ENCODE results near the gene SYNPO2L. TPM values are rescaled to one million over a fixed set of nuclear protein-coding genes. Genes with fewer than 3 reads are reported as not detected.
"Not testable (repeated sequence)": the region's sequence is repeated elsewhere in the genome, so short reads cannot be mapped to it uniquely, and the experiment has no call there.

SYNPO2L gene, protein sequence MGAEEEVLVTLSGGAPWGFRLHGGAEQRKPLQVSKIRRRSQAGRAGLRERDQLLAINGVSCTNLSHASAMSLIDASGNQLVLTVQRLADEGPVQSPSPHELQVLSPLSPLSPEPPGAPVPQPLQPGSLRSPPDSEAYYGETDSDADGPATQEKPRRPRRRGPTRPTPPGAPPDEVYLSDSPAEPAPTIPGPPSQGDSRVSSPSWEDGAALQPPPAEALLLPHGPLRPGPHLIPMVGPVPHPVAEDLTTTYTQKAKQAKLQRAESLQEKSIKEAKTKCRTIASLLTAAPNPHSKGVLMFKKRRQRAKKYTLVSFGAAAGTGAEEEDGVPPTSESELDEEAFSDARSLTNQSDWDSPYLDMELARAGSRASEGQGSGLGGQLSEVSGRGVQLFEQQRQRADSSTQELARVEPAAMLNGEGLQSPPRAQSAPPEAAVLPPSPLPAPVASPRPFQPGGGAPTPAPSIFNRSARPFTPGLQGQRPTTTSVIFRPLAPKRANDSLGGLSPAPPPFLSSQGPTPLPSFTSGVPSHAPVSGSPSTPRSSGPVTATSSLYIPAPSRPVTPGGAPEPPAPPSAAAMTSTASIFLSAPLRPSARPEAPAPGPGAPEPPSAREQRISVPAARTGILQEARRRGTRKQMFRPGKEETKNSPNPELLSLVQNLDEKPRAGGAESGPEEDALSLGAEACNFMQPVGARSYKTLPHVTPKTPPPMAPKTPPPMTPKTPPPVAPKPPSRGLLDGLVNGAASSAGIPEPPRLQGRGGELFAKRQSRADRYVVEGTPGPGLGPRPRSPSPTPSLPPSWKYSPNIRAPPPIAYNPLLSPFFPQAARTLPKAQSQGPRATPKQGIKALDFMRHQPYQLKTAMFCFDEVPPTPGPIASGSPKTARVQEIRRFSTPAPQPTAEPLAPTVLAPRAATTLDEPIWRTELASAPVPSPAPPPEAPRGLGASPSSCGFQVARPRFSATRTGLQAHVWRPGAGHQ
- not detected in 2 replicates for total RNA-seq

DNA sequence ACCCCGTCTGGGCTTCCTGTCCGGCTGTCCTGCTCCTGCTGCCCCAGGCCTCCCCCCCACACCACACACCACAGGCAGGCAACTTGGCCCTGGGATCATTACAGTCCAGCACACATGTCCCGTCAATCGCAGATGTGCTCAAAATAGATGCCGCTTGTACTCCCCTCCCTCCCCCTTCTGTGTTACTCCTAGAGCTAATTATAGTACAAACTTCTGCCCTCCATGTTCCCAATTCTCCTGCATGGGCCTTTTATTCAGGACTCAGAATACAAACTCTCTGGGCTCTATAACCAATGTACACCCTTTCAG, at the start of gene SYNPO2L:
SYNPO2L (minus strand) TSS at position 40 of the 309 bp plus-strand sequence. CDS start 107 bp downstream, outside the sequence.
- no peaks in the 10 kb centered on the region for H3K36me3 ChIP-seq (ENCODE audit: control insufficient read depth, insufficient read depth, low read length)
- TF ChIP-seq, protein P1, sequence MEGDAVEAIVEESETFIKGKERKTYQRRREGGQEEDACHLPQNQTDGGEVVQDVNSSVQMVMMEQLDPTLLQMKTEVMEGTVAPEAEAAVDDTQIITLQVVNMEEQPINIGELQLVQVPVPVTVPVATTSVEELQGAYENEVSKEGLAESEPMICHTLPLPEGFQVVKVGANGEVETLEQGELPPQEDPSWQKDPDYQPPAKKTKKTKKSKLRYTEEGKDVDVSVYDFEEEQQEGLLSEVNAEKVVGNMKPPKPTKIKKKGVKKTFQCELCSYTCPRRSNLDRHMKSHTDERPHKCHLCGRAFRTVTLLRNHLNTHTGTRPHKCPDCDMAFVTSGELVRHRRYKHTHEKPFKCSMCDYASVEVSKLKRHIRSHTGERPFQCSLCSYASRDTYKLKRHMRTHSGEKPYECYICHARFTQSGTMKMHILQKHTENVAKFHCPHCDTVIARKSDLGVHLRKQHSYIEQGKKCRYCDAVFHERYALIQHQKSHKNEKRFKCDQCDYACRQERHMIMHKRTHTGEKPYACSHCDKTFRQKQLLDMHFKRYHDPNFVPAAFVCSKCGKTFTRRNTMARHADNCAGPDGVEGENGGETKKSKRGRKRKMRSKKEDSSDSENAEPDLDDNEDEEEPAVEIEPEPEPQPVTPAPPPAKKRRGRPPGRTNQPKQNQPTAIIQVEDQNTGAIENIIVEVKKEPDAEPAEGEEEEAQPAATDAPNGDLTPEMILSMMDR (IDR thresholded peaks at IDR 0.05; ENCODE audit: insufficient read depth, low read length, poor library complexity, severe bottlenecking), result no peak
- no peak within 1 kb of the TSS for H3K4me3 ChIP-seq (ENCODE audit: low read depth, low read length)
- H3K27me3 ChIP-seq (ENCODE audit: control insufficient read depth, insufficient read depth, low read length), result no peaks in the 10 kb centered on the region
- DNase-seq (ENCODE audit: low read depth), result no peak

DNA sequence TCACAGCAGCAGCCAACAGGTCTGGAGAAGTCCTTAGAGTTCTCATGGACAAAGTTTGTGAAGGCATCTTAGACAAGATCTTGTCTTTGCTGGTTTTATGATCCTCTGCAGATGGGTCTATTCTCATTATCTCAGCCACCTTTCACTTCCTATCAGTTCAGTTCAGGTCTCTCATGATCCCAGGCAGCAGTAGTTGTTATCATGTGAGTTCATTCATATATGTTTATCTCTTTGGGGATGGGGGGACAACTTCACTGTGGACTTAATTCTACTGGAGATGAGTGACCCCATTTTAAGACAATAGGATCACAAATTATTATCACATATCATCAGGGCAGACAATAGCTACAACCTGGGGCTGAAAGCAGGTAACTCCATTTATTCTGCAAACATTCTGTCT, 48.1 kb upstream of the SYNPO2L start:
- DNase-seq (ENCODE audit: low read depth); H3K27me3 ChIP-seq (ENCODE audit: control insufficient read depth, insufficient read depth, low read length); H3K4me3 ChIP-seq (ENCODE audit: low read depth, low read length); H3K36me3 ChIP-seq (ENCODE audit: control insufficient read depth, insufficient read depth, low read length): not testable (repeated sequence)

DNA sequence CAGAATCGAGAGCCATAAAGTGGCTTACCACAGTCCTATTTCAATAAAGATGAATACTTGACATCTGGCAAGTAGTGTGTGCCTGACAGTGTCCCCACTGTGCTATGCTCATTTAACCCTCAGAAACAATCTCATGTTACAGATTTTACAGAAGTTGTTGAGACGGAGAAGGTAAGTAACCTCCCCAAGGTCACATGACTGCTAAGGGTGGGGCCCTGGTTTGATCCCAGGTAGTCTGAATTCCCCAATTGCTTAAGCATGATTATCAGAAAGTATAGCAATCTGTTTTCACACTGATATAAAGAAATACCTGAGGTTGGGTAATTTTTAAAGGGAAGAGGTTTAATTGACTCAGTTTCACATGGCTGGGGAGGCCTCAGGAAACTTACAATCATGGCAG, 43.0 kb upstream of the SYNPO2L start:
- not testable (repeated sequence) for H3K27me3 ChIP-seq (ENCODE audit: control insufficient read depth, insufficient read depth, low read length); H3K4me3 ChIP-seq (ENCODE audit: low read depth, low read length); DNase-seq (ENCODE audit: low read depth); H3K36me3 ChIP-seq (ENCODE audit: control insufficient read depth, insufficient read depth, low read length)

DNA sequence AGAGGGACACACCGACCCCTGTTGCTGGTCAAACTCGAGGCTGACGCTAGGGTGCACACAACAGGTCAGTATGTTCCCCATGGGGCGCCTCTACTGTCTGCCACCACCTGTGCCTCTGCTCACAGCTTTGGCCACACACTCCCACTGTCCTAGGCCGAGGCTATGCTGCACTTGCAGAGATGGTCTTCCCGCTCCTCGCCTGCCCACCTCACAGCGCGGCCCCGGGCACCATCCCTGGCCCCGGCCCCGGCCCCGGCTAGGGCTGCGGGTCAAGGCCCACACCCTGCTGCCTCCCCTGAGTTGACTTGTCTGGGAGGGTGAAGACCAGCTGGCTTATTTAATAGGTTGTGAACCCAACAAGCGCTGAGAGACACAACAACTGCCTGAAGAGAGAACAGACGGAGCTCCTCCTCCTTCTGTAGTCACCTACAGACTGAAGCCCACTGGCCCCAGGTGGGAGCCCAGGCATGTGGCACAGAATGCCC, 41.9 kb upstream of the SYNPO2L start, which contains the start of gene AGAP5:
AGAP5 (minus strand) TSS at position 435 of the 485 bp plus-strand sequence; CDS start at position 81, 354 bp downstream.
- not testable (repeated sequence) for DNase-seq (ENCODE audit: low read depth); H3K27me3 ChIP-seq (ENCODE audit: control insufficient read depth, insufficient read depth, low read length); H3K4me3 ChIP-seq (ENCODE audit: low read depth, low read length); H3K36me3 ChIP-seq (ENCODE audit: control insufficient read depth, insufficient read depth, low read length)

DNA sequence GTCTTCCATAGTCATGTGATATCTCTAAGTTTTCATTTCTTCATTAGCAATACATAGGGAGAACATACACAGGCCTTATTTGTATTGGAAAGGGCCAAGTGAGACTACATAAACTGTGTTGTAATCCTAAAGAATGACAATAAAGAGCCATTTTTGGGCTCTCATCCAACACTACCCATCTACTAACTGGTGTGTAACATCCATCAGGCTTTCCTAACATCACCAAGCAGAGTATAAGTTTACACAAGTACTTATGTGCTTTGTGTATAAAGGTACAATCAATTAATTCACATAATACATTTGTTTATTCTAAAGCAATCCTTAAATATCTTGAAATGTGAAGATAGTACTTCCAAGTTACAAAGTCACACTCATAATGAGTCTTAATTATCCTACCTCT, 39.5 kb upstream of the SYNPO2L start:
- DNase-seq (ENCODE audit: low read depth); H3K4me3 ChIP-seq (ENCODE audit: low read depth, low read length); H3K36me3 ChIP-seq (ENCODE audit: control insufficient read depth, insufficient read depth, low read length); H3K27me3 ChIP-seq (ENCODE audit: control insufficient read depth, insufficient read depth, low read length): not testable (repeated sequence)

DNA sequence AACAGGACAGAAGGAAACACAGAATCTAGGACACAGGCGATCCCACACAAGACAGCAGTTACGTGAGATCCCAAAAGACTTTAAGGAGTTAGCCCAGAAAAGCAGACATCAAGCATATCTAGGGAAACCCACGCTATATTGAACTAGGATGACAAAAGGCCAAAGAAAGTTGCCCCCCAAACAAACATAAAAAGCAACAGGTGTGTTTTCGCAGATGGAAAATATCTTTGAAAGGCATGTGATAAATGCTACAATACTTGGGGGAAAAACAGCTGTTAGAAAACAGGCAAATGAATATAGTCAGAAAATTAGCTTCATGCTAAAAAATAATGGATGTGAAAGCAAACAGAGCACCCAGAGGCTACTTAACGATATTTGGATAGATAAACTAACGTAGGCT, 34.9 kb upstream of the SYNPO2L start:
- H3K27me3 ChIP-seq (ENCODE audit: control insufficient read depth, insufficient read depth, low read length); H3K4me3 ChIP-seq (ENCODE audit: low read depth, low read length); H3K36me3 ChIP-seq (ENCODE audit: control insufficient read depth, insufficient read depth, low read length); DNase-seq (ENCODE audit: low read depth): not testable (repeated sequence)

DNA sequence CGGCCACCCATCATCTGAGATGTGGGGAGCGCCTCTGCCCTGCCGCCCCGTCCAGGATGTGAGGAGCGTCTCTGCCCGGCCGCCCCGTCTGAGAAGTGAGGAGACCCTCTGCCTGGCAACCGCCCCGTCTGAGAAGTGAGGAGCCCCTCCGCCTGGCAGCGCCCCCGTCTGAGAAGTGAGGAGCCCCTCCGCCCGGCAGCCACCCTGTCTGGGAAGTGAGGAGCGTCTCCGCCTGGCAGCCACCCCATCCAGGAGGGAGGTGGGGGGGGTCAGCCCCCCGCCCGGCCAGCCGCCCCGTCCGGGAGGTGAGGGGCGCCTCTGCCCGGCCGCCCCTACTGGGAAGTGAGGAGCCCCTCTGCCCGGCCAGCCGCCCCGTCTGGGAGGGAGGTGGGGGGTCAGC, 33.8 kb upstream of the SYNPO2L start:
- DNase-seq (ENCODE audit: low read depth); H3K36me3 ChIP-seq (ENCODE audit: control insufficient read depth, insufficient read depth, low read length); H3K4me3 ChIP-seq (ENCODE audit: low read depth, low read length); H3K27me3 ChIP-seq (ENCODE audit: control insufficient read depth, insufficient read depth, low read length): not testable (repeated sequence)

DNA sequence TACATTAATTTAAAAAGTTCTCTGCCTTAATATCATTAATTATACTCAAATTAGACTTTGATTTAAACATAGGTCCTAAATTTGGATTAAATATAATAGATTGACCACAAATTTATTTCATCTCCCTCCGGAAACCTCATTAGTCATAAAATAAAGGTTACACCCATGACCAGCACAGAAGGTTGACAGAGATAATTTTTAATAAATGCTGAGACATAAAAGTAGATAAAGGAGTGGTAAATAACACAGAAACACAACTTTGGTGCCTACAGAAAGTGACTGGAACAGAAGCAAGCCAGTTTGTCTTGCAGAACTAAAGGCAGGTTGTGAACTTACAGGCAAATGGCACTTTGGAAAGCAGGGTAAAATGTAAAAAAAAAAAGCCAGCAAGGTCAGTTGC, 31.8 kb upstream of the SYNPO2L start:
- H3K36me3 ChIP-seq (ENCODE audit: control insufficient read depth, insufficient read depth, low read length); DNase-seq (ENCODE audit: low read depth); H3K4me3 ChIP-seq (ENCODE audit: low read depth, low read length); H3K27me3 ChIP-seq (ENCODE audit: control insufficient read depth, insufficient read depth, low read length): not testable (repeated sequence)

DNA sequence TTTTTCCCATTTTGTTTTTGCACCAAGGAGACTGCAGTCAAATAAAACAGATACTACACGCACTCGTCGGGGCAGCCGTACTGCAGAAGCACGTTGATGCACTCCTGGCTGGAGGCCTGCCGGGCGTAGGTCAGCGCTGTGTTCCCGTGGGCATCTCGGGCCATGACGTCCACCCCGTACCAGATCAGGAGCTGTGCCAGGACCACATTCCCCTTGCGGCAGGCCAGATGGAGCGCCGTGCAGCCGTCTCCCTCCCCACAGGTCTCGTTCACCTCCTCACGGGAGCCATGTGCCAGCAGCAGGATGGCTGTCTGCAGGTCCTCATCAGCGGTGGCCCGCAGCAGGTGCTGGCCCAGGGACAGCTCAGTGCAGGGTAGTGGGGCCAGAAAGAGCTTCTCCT, 18.7 kb upstream of the SYNPO2L start:
- H3K36me3 ChIP-seq (ENCODE audit: control insufficient read depth, insufficient read depth, low read length); H3K4me3 ChIP-seq (ENCODE audit: low read depth, low read length); H3K27me3 ChIP-seq (ENCODE audit: control insufficient read depth, insufficient read depth, low read length); DNase-seq (ENCODE audit: low read depth): not testable (repeated sequence)

DNA sequence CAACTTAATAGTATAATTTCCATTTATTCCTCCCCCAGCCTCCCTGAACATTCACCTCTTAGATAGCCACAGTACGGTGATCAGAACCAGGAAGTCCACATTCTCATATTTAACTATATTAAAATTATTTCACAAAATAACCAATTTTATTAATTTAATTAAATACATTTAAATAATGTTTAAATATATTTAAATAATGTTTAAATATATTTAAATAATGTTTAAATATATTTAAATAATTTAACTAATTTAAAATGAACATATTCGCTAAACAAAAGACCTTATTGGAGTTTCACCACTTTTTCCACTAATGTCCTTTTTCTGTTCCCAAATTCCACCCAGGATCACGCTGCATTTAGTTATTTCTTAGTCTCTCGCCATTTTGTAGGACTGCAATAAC, 12.5 kb upstream of the SYNPO2L start:
- H3K4me3 ChIP-seq (ENCODE audit: low read depth, low read length); H3K27me3 ChIP-seq (ENCODE audit: control insufficient read depth, insufficient read depth, low read length); H3K36me3 ChIP-seq (ENCODE audit: control insufficient read depth, insufficient read depth, low read length); DNase-seq (ENCODE audit: low read depth): not testable (repeated sequence)

DNA sequence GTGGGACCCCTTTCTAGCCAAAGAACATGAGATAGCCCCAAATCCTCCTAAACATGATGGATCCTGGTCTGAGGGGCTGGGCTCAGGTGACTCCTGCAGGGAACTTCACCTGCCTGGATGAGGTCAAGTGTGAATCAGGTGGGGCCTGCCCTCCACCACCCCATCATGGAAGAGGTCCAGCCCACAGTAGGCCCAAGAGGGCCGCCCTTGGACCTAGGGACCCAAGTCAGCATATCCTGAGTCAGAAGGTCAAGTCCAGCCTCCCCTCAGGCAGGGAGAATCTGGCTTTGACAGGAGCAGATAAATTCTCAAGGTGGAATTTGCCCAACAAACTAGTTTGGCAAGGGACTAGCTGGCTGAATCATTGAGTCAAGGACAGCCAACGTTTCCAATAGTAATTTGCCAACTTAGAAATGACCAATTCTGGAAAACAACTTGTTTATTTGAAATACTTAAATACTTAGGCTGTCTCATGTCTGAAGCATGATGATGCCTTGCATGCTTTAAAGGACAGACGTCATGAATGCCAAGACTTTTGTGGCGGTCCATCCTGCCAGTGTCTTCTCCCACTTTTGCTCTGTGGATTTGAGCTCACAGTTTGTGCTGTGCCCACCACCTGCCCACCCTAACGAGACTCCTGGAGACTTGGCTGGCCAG, 10.5 kb upstream of the SYNPO2L start:
- not testable (repeated sequence) for DNase-seq (ENCODE audit: low read depth); H3K36me3 ChIP-seq (ENCODE audit: control insufficient read depth, insufficient read depth, low read length); H3K27me3 ChIP-seq (ENCODE audit: control insufficient read depth, insufficient read depth, low read length); H3K4me3 ChIP-seq (ENCODE audit: low read depth, low read length)

DNA sequence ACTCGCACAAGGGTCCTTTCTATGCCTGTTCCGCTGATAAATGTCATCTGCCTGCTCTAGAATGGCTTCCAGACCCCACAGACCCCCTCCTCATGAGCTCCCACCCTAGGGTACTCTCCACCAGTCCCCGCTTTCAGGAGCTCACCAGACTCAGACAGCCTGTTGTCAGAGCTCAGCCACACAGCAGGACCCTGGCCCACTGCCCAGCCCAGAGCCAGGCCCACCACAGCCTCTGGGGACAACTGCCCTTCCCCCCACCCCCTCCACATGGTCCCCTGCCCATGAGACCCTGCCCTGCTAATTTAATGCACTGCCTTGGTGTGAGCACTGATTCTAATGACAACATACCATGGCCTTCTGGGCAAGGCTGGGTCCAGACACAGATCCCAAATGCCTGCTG, 9.8 kb upstream of the SYNPO2L start:
- H3K4me3 ChIP-seq (ENCODE audit: low read depth, low read length); H3K36me3 ChIP-seq (ENCODE audit: control insufficient read depth, insufficient read depth, low read length); H3K27me3 ChIP-seq (ENCODE audit: control insufficient read depth, insufficient read depth, low read length); DNase-seq (ENCODE audit: low read depth): not testable (repeated sequence)
